NCI-H2171 (cell line): ENCODE measurements around the gene CXorf66.
"Not testable (repeated sequence)": the region's sequence is repeated elsewhere in the genome, so short reads cannot be mapped to it uniquely, and the experiment has no call there.

Experiments used
- DNase-seq: peaks from one replicate; lab custom pipeline; 2025; lab: John Stamatoyannopoulos, UW

Gene CXorf66

DNA sequence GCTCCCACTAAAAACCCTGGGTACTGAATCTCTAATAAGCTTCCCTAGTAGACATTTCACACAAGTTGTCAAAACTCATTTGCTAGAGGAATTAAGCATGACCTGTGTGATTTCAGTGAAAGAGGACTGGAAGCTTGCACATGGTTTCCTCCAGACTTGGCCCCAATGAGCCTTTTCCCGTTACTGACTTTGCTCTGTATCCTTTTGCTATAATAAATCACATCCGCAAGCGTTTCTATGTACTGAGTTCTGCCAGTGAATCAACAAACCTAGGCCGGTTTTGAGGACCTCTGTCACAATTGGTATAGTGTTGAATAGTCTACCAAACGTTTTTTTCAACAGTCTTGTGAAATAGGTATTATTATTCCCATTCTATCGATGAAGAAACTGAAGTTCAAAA is 40.6 kb downstream of the CXorf66 start:
- DNase-seq: no peak

DNA sequence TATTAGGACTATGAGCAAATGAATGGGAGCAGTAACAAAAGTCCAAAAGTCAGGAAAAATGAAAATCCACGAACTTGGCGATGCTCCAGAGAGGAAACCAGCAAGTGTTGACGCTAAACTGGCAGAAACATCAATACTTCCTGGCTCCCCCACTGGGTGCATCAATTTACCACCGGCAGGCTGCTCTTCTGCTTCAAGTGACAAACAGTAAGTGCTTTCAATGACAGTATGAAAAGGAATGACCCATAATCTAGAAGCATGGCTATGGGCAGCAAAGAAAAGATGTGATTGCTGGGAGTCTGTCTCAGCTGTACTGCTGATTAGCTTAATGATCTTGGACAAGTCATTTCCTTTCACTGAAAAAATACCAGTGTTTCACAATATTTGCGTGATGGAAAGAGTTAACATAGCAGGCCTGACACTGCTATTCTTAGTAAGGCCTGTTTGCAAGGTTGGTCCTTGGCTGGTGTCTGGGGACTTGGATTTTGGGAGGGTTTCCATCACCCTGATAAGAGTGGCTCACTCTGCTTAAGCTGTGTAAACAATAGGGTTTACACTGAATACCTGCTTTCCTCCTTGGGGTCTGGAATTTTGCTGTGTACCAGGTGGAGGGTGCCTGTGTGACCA is 41.1 kb downstream of the CXorf66 start:
- no peak for DNase-seq

DNA sequence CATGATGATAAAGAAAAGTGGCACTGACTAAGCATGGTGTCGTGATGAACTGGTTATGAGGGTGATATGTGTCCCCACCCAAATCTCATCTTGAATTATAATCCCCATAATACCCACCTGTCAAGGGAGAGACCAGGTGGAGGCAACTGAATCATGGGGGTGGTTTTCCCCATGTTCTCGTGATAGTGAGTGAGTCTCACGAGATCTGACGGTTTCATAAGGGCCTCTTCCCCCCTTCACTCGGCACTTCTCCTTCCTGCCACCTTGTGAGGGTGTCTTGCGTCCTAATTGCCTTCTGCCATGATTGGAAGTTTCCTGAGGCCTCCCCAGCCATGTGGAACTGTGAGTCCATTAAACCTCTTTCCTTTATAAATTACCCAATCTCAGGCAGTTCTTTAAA is 44.2 kb downstream of the CXorf66 start:
- not testable (repeated sequence) for DNase-seq

DNA sequence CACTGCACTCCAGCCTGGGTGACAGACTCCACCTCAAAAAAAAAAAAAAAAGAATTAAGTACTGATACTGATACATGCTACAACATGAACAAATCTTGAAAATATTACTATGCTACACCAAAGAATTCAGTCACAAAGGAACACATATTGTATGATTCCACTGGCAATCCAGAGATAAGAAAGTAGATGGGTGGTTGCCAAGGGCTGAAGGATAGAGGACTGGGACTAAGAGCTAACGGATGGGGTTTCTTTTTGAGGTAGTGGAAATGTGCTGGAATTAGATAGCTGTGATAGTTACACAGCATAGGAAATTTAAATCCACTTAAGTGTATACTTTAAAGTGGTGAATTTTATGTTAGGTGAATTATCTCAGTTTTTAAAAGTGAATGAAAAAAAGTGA is 45.0 kb downstream of the CXorf66 start:
- no peak for DNase-seq

DNA sequence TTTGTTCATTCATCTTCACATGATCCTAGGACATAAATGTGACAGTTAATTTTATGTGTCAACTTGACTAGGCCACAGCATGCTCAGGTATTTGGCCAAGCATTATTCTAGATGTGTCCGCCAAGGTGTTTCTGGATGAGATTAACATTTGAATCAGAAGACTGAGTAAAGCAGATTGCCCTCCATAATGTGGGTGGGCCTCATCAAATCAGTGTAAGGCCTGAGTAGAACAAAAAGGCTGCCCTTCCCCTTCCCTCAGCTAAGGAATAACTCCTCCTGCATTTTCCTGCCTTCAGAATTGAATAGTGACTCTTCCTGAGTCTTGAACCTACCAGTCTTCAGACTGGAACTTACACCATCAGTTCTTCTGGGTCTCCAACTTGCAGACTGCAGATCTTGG is 50.9 kb downstream of the CXorf66 start:
- no peak for DNase-seq

DNA sequence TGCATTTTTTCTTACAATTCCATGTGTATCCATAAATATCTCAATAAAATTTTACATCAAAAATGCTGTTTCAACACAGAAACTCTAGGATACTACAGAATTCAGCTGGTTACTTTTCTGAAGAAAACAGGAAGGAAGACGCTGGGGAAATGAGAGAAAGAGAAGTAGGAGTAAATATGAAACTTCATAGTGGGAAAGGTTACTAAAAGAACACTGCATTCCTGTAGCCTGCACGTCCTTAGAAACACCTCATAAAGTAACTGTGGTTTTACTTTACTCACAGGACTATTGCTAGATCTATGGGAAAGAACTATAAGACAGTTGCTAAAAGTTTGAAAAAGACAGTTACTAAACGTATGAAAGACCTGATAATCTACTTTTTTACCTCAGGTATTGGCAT is 55.6 kb downstream of the CXorf66 start:
- DNase-seq: no peak

DNA sequence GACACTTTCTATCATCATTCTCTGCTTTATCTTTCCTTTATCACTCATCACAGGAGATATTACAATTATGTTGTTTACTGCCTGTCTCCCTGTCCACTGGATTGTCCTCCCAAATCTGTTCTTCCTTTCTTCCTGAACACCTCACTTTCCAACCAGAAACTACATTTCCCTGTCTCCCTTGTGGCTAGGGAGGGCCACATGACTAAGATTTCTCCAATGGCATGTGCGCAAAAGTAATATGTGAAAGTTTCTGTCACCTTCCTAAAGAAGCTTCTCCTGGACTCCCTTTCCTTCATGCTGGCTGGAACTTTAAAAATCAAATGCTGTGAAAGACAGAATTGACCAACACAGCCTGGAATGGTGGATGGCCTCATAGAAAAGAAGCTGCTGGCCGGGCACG is 58.2 kb downstream of the CXorf66 start:
- no peak for DNase-seq

DNA sequence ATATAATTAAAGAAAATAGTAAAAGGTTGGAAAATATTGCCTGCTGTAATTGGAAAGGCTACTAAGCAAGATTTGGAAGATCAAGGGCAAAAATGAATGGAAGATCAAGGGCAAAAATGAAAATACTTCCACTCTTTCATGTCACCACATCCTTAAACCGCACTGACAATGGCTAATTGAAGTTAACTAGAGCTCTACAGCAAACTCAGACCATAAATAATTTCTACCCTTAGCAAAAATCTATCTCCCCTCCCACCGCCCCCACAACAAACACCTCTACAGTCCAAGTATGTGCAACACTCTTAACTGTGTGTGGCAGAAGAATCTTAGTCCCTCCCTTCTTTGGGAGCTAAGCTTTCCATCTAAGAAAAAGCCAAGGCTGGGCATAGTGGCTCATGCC is 59.6 kb downstream of the CXorf66 start:
- DNase-seq: no peak
